MV-4-11 (cell line): Measurements from ENCODE around the gene KCNC3.

Source experiments
- DNase-seq: peaks from one replicate; lab custom pipeline; 2025; lab: John Stamatoyannopoulos, UW

The KCNC3 gene

DNA sequence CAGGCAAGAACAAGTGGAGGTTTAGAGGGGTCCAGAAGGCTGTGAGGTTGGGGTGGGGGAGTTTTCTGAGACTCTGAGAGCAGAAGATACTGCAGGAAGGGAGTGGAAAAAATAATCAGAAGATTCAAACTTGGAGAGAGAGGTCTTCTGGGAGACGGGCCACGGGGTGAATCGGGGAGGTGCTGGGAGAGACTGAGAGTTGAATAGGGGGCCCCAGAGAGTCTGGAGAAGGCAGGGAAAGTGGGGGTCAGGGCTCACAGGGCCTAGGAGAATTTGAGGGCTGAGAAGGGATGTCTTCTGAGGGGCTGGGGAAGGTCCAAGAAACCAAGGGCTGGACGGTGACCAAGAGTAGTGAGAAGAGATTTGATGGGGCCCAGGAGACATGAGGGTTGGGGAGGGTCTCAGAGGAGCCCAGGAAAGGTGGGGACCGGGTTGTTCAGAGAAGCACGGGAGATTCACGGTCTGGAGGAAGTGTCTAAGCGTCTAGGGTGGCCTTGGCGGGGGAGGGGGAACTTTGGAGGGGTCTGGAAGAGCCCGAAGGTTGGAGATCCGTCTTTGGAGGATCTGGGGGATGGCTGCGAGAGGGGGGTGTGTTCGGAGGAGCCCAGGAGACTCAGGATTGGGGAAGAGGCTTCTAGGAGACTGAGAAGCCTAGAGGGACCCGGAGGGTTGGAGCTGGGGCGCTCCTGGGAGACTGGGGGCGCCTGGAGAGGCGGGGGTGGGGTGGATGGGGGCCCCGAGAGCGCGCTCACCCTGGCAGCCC, 1.5 kb downstream of the KCNC3 start:
- DNase-seq, result no peak

DNA sequence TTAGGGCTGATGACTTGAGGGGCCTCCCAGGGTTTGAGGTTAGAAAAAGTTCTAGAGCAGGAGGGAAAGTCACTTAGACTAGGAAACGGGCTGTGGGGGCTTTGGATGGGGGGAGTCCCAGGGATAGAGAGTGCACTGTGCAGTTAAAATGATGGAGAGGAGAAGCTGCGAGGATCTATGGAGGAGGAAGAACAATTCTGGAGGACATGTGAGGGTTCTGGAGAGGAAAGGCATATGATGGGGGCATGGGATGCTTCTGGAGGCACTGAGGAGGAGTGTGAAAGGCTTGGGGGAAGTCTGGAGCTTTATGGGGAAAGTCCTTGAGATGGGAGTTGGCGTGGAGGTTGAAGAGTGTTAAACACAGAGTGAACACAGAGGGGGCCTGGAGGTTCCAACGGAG, 2.2 kb downstream of the KCNC3 start:
- no peak for DNase-seq

DNA sequence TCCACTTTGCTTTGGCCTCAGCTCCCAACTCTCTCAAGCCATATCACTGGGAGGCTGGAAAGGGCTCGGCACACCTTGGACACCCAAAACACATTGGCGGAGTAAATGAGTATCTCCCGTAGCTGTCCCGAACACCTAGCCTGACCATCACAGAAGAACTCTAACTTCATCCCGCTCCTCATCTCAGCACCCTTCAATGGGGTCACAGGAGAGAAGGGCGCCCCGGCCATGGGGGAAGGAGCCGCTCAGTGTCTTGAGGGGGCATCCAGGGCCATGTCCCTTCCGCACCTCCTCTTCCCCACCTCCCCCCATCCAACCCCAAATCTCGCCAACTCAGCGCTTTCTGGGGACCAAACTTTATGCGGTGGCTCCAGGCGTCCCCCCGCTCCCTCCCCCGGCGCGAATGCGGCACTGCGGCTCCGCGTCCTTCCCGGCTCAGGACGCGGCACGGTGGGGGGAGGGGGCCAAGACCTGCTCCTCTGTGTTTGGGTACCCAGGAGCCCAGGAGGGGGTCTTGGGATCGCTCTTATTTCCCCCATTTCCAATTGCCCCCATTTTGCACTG, 3.0 kb downstream of the KCNC3 start:
- no peak for DNase-seq

DNA sequence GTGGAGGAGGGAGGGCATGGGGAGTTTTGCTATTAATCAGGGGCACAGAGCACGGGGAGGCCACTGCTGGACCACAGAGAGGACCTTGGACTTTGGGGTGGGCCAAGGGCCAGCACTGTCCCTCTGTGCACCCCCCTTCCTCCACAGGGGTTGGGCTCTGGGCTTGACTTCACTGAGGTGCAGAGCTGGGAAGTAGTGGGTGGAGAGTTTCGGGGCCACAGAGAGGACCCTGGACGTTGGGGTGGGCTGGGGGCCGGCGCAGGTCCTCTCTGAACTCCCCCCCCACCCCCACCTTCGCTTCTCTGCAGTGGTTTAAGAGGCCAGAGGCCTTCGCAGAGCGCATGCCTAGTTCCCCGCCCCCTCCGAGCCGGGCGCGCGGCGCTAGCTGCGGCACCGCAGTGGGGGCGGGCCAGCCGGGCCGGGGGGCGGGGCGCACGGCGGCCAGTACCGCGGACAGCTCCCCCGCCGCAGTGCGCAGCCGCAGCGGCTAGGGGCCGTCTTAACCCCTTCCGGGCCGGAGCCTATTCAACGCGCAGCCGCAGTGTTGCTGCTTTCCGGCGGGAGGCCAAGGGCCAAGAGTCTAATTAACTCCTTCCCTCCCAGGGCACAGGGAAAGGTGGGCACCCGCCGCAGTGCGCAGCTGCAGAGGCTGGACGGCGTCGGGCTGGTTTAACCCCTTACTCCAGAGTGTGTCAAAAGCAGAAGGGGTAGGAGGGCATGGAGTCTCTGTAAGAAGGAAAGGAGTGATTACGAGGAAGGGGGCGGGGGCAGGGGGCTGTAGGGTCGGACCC, 3.7 kb downstream of the KCNC3 start:
- peak; percentile 80 for DNase-seq

DNA sequence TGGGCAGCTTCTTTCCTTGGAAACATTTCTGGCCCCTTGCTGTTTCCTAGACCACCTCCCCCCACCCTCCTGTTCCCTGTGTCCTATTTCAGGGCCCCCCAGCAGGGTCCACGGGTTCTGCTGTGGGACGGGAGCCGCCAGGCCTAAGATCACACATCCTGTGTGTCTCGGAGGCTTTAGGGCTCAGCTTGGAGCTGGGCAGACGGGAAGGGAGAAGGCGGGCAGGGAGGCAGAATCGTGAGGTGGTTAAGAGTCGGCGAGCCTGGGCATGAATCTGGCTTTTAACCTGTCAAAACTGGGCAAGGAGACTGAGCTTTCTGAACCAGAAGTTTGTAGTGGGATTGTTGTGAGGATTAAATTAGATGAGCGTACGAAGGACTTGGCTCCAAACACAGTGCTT, 4.8 kb downstream of the KCNC3 start:
- no peak for DNase-seq

DNA sequence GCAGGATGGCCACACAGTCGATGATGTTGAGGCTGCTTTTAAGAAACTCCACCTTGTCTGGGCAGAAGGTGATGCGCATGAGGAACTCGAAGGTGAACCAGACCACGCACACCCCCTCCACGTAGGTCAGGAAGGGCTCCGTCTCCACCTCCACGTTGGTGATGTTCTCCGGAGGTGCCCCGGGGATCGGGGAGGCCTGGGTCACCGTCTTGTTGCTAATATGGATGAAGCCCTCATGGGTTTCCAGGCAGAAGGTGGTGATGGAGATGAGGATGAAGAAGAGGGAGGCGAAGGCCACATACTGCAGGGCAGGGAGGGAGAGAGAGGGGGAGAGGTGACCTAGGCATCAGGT, 5.4 kb downstream of the KCNC3 start:
- no peak for DNase-seq

DNA sequence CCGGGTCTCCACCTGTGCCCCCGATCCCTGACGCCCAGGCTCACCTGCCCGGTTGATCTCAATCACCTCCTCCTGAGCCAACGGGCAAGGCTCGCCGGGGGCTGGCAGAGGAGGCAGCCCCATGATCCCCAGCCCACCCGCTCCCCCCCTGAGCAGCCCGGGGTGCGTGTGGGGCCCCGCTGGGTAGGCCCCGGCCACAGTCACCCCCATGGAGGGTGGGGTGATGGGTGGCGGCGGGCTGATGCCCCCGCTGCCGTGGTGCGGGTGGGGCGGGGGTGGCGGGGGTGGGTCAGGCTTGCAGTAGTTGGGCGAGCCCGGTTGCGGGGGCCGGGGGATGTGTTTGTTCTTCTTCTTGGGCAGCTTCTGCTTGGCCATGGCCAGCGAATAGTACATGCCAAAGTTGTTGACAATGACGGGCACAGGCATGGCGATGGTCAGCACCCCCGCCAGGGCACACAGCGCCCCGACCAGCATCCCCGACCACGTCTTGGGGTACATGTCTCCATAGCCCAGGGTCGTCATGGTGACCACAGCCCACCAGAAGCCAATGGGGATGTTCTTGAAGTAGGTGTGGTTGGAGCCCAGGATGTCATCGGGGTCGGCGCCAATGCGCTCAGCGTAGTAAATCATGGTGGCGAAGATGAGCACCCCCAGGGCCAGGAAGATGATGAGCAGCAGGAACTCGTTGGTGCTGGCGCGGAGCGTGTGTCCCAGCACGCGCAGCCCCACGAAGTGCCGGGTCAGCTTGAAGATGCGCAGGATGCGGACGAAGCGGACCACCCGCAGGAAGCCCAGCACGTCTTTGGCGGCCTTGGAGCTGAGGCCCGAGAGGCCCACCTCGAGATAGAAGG, 6.0 kb downstream of the KCNC3 start:
- DNase-seq, result no peak

DNA sequence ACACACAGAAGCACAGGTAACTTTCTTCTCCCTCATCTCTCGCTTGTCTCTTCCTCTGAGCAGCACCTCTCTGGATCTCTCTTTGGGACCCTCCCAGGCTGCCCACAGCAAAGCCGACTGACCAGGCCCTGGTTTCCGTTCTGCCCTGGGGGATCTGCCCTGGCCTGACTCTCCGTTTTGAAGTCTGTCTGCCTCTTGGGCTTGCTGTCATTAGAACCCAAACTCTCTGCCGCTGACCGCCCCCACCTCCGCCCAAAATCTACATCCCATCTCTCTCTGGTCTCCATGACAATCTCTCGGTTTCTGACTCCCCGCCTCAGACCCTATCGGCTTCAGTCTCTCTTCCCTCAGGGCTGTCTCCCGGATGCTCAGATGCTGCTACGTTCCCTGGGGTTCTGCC, 6.9 kb downstream of the KCNC3 start:
- DNase-seq, result no peak

DNA sequence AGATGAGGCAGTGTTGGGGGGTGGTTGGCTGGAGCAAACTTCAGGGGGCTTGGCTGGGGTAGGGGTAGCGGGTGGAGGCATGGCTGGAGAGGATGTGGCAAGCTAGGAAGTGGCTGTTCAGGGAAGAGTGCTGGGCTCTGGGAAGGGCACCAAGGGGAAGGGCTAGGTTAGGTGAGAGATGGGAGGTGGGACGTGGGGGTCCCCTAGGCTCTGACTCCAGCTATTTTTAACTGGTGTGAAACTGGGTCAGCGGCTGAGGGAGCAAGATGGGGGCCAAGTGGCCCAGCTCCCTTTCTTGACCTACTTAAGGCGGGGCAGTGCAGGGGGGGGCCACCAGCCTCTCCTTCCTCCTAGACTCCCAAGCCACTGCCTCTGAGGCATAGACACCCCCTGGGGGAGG, 7.3 kb downstream of the KCNC3 start:
- DNase-seq, result no peak

DNA sequence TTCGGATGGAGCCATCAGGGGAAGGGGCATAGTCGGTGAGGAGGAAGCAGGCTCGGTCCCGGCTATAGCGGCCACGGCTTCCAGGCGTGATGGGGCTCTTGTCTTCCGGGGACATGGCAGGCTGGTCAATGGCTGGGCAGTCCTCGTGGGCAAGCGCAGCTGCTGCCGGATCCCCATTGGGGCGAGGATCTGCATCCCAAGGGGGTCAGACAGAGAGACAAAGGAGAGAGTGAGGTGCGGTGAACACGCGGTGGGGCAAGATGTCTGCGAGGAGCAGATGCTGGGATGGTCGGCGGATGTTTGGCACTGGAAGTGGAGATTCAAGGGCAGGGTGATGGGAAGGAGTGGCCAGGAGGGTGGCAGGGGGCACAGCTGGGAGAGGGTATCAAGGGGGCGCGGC, 8.6 kb downstream of the KCNC3 start:
- no peak for DNase-seq

DNA sequence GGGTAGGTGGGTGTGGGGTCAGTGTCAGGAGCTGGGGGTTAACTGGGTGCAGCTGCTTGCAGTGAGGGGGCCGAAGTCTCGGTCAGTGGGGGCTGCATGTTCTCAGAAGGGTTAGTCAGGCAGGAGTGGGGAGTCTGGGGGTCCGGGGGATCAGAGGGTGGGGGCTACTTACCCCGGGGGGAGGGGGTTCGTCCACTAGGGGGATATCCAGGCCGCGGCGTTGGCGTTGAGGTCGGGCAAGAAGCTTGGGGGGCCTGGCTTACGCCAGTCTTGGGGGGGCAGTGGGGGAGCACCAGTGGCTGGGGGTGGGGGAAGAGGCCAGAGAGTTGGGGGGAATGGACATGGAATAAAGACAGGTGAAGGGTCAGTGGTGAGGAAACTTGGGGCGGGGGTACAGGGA, 9.1 kb downstream of the KCNC3 start:
- no peak for DNase-seq

DNA sequence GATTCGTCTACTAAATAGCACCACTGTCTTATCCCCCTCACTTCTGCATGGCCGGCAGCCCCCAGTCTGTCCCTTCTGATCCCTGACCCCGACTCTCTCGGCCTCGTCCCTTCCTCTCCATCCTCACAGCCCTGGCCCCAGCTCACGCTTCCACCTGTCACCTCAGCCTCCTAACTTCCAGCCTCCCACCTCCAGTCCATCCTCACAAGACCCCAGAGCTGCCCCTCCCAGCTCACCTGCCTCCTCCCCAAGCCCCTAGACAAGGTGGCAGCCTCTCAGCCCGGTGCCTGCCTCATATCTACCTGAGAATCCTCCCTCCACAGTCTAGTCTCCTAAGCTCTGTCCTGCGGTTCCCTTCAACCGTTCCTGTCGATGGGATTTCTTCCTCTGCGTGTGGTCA, 10.0 kb downstream of the KCNC3 start:
- DNase-seq, result no peak

DNA sequence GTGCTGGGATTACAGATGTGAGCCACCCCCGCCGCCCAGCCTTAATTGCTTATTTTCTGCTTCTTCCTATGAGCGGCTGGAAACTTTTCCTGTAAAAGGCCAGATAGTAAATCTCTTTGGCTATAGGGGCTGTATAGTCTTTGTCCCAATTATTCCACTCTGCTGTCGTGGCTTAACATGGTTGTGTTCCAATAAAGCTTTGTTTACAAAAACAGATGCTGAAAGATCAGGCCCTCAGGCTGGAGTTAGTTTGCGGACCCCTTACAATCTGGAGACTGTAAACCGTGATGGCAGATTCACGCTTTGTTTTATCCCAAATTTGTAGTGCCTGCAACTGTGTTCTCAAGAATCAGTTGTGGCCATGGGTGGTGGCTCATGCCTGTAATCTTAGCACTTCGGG, 10.7 kb downstream of the KCNC3 start:
- DNase-seq, result no peak

DNA sequence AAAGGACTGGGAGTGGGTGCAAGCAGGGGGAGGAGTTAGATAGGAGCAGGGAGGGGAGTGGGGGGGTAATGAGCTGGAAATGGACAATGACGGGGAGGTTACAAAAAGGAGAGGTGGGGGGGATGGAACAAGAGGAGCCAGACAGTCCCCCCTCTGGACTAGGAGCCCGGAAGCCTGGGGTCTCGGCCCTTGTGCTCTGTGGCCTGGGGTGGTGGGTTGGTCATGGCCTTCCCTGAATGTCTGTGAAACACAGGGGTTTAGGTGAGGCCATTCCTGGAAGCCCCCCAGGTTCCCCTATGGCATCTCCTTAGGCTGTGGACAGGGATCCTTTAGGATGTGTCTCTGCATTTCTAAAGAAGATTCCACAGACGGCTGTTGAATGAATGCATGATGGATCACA, 12.1 kb downstream of the KCNC3 start:
- DNase-seq, result no peak

DNA sequence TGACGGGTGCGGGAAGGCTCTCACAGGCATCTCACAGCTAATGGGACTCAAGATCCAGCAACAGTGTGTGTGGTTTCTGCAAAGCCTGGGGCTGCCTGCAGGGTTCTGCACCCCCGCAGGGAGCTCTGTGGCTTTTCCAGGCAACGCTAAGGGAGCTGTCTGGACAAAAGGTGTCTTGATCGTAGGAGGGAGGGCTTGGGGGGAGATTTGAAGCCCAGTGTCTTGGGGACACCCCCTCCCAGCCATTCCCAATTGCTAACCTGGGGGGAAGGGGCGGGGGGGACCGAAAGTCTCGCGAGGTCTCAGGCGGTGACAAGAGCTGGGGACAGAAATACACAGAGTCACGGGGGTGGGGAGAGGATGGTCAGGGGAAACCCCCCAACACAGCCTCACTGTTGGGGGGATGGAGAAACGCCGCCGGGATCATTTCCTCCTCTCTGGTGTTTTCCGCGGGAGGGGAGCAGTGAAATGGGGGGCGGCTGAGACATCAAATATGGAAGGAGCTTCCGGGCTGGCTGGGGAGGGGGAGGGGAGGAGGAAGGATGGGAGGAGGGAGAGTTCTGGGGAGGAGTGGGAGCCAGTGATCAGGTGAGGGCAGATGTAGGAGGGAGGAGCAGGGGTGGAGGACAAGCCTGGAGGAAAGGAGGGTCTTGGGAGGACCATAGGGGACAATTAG, 13.3 kb downstream of the KCNC3 start:
- DNase-seq, result peak; percentile 29

DNA sequence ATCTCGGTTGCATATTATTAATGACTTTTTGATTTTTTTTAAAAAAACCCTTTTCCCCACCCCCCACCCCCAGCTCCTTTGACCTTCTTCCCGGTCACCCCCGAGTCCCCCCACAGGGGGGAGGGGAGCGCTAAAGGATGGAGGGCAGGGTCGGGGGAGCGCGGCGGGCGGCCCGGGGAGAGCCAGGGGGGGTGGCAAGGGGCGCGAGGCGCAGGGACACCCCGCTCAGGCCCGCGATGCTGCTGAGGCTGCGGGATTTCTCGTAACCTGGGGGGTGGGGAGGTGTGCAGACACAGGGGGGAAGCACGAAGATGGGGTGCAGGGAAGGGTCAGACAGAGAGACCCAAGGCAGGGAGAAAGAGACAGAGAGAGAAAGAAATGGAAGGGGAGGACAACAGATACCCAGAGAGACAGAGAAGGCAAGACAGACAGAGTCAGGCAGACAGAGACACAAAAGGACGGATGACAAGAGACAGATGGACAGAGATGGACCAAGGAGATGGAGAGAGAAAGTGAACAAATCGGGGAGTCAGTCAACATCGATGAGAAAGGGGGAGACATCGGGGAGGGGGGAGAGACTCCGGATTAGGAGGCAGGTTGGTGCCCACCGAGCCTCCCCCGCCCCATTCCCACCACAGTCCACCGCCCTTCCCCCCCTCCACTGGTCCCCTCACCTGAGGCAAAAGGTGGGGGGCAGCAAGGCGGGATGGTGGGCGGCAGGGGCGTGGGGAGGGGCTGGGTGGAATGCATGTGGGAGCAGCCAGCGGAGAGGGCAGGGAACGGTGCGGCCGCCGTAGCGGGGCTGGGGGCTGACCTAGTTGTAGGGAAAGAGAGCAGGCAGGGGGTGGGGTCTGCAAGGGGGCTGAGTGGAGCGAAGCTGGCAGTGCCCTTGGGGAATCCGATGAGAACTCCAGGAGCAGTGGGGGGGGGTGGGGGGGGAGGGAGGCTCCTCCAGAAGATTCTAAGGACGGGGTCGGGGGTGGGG, 14.2 kb downstream of the KCNC3 start:
- DNase-seq, result no peak

DNA sequence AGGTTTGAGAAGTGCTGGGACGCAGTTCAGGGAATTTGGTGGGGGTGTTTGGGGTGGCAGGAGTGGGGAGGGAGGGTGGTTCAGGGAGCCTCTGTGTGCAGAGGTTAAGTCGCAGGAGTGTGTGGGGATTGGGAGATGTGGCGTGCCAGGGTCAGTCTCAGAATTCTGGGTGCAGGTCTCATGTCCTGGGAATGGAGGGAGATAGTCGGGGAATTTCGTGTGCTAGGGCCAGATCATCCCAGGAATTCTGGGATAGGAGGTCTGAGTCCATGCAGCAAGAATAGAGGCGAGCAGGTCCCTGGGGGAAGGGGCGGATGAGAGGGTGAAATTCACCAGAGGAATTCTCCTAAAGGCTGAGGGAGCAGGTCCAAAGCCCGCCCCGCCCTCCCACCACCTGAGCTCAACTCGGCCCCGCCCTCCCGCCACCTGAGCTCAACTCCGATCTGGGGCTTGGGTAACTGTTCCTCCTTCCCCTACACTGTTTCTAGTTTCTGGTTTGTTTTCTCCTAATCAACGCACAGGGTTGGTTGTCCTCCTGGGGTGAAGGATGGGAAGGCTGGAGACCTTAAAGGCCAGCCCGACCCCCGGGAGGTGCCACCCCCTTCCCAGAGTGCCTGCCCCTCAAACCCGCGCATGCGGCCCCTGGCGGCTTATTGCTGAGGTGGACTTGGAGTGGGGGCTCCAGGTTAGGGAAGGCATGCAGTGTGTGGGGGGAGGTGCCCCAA, 15.2 kb downstream of the KCNC3 start:
- no peak for DNase-seq

DNA sequence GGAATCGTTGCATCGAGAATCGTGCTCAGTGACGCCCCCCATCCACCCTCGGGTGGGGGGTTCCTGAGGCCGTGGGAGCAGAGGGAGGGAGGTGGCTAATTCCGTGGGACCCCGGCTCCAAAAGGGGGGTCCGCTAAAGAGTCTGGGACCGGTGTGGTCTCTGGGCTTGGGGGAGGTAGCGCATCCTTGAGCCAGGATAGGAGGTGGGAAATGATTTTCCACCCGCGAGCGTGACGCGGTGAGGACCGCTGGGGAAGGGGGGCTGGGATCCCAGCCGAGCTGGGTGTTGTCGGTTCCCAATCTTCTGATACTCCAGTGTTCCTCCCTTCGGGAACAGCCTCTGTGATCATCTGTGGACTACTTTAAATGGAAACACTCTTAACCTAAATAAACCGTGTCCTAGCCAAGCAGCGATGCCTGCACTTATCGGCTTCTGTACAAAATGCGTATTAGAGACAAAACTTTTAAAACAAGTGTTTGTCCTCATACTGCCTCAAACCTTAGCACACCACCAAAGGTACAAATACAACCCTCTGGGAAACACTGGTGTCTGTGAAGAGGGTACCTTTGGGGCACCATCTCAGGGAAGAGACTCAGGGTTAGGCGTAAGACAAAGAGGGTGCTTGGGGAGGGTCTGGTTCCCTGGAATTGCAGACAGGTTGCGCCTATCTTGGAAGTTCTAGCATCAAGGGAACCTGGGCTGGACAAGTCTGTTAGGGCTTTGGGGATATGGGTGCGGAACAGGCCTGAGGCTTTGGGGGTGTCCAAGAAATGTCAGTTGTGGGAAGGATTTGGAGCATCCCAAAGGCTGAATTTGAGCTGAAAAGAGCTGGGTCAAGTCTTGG, 16.0 kb downstream of the KCNC3 start:
- no peak for DNase-seq
